Stimulated activated CD8-positive, alpha-beta memory T cell treated with anti-CD3 and anti-CD28 coated beads, Interleukin-12 subunit alpha, Interleukin-12 subunit beta, amount 100 ng/mL, for 24 hours (primary cell): ENCODE results near the gene PSMA4.
"Not testable (repeated sequence)": the region's sequence is repeated elsewhere in the genome, so short reads cannot be mapped to it uniquely, and the experiment has no call there.

Experiments used
- DNase-seq: peaks from one replicate; pipeline ENCODE4 v3.0.0-alpha.2; 2020; ENCODE audit errors: extremely low read depth

PSMA4 gene

DNA sequence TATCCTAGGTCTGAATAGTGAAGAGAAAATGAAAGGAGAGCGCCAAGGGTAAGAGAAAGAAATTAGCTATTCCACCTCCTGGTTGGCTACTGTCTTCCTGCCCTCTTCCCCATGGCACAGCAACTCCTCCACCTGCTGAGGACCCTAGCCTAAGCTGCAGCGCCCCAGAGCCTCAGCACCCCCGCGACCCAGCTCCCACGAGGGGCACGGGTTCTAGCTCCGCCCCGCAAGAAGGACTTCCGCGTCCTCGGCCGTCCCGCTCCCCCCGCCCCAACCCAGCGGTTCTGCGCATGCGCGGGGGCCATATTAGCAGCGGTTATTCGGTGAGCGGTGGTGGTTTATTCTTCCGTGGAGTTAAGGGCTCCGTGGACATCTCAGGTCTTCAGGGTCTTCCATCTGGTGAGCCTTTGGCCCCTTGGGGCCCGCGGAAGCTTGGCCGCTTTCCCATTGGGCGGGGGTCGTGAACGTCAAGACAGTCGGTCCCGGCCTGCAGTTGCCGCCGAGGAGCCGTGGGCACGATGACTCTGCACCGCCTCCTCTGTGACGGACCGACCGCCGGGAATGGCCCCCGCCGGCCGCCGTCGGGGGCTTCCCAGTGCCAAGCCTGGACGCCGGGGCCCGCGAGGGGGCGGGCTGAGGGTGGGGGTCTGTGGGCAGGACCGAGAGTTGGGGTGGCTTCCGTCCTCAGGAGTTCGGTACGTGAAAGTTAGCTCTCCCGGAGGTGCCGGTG lies at the start of gene PSMA4:
PSMA4 (plus strand) TSS at position 304 of the 730 bp plus-strand sequence. CDS start 1,484 bp downstream, outside the sequence.
- DNase-seq, result peak; percentile 88

DNA sequence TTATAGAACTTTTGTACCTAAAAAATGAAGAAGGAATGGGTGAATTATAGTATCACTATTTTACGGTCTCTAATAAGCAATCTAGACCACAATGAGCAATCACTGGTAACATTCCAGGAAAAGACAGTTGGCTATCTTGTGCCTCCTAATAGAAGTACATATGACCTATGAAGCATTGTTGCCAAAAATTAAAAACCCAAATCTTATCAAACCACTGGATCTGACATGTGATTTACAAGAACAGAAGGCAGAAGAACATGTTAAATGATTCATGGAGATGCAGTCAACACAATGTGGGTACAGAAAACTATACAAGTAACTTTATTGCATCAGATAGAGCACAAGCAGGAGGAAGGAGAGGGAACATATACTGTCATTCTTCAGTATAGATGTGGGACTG lies 47.4 kb upstream of the PSMA4 start:
- DNase-seq, result no peak

DNA sequence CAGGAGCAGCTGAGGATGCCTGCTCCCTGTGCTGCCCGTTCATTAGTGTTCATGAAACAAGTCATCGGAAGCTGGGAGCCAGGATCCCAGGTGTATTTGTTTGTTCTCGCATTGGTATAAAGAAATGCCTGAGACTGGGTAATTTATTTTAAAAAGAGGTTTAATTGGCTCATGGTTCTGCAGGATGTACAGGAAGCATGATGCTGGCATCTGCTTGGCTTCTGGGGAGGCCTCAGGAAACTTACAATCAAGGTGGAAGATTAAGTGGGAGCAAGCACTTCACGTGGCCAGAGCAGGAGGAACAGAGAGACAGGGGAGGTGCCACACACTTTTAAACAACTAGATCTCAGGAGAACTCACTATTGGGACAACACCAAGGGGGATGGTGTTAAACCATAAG lies 38.4 kb upstream of the PSMA4 start:
- DNase-seq, result no peak

DNA sequence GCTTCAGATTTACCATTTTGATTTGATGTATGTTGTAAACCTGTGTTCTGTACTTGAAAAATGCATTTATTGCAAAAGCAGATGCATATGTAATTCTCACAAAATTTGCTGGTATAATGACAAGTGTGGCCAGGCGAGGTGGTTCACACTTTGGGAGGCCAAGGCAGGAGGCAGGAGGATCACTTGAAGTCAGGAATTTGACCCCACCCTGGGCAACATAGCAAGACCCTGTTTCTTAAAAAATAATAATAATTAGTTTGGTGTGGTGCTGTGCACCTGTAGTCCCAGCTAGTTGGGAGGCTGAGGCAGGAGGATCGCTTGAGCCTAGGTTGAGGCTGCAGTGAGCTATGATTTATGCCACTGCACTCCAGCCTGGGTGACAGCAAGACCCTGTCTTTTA lies 37.6 kb upstream of the PSMA4 start:
- DNase-seq, result no peak

DNA sequence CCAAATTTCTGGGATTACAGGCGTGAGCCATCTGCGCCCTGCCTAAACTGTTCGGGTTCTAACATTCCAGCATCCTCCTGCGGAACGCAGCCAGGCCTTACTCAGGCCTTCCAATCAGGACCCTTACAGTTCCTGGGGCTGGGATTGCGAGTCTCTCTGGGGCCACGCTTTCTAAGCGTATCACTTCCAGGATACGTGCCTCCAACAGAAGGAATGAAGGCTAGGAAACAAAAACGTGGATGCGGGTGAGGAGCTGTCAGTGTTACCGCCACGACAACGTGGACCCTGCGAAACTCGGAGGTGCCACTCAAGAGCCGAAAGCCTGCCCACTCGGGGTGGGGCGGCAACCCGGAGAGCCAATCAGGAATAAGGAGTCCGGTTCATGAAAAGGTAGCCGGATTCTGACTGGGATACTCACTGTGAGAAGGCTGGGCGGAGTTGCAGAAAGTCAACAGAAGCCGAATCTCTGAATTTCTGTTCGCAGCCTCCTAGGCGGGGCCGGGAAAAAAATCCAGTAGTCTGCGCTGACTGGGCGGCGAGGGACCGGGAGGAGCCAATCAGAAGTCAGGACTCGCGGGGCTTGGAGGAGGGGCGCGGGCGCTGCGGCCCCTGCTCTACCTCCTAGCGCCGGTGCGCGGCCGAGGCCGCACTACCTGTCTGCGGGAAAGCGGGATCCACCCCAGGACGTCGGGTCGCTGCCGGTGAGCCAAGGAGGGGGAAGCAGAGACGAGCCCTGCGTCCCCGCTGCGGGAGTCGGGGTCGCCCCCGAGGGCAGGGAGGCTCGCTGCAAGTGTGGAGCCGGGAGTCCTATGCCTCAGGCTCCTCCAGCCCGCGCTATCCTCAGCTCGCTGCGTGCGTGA lies 33.0 kb upstream of the PSMA4 start, which contains the start of gene HYKK:
HYKK (plus strand) TSS at position 607 of the 860 bp plus-strand sequence. CDS start 5,512 bp downstream, outside the sequence.
- DNase-seq, result peak; percentile 55

DNA sequence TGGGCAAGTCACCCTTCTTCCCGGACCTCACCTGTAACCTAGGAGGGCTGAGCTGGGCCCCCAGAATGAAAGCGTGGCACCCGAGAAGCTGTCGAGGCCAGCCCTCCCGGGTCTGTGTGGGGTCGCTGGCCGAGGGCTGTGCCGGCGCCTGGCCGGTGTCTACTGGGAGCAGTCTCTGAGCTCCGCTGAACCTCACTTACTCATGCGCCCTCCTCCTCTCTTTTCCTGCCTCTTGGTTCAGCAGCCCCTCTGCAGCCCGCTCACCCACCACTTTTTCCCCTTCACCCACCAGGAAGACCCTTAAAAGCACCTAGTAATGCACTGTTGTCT lies 32.4 kb upstream of the PSMA4 start:
- DNase-seq, result no peak

DNA sequence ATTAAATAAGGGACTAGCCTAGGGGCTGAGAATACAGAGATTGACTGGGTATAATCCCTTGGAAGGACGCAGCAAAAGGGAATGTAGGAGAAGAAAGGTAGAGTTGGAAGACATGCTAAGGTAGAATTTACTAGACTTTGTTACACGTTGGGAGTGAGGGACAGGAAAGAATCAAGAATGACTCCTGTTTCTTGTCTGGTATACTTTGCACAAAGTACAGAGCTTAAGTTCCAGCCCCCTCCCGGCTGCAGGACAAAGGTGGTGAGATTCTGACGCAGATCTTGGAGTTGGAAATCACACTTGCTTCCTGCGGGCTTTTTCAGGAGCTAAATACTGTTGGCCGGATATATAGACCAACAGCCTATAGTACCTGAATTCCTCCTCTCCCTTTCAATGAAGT lies 32.0 kb upstream of the PSMA4 start:
- no peak for DNase-seq

DNA sequence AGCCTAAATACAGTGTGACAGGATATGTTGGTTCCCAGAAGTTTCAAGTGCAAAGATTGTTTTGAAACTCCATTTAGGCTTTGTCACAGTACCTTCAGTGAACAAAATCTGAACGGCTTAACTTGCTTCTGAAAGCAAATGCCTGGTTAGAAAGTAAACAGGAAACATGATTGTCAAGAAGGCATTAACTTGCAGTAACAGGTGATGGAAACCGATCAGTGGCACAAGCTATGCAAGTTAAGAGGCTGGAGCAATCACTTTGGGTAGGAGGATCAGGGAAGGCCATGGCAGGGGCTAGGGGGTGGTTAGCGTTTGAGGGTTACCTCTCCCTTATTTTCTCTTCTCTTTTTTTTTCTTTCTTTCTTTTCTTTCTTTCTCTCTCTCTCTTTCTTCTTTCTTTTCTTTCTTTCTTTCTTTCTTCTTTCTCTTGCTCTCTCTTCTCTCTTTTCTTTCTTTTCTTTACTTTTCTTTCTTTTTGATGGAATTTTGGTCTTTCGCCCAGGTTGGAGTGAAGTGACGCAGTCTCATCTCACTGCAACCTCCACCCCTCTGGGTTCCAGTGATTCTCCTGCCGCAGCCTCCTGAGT lies 30.4 kb upstream of the PSMA4 start:
- no peak for DNase-seq

DNA sequence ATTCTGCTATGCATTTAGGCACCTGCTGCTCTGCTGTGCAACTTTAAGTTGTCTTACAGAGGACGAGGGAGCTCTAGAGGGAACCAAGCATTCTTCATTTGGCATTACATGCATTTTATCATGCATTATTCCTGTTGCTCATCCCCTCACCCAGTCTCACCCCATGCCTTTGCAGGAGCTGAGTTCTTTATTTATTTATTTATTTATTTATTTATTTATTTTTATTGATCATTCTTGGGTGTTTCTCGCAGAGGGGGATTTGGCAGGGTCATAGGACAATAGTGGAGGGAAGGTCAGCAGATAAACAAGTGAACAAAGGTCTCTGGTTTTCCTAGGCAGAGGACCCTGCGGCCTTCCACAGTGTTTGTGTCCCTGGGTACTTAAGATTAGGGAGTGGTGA lies 20.2 kb upstream of the PSMA4 start:
- not testable (repeated sequence) for DNase-seq

DNA sequence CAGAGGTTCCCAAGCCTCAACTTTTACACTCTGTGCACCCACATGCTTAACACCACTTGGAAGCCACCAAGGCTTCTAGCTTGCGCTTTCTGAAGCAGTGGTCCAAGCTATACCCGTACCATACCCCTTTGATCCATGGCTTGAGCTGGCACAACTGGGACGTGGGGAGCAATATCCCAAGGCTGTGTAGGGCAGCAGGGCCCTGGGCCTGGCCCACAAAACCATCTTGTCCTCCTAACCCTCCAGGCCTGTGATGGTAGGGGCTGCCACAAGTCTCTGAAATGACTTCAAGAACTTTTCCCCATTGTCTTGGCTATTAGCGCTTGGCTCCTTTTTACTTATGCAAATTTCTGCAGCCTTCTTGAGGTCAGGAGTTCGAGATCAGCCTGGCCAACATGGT lies 16.0 kb upstream of the PSMA4 start:
- no peak for DNase-seq

DNA sequence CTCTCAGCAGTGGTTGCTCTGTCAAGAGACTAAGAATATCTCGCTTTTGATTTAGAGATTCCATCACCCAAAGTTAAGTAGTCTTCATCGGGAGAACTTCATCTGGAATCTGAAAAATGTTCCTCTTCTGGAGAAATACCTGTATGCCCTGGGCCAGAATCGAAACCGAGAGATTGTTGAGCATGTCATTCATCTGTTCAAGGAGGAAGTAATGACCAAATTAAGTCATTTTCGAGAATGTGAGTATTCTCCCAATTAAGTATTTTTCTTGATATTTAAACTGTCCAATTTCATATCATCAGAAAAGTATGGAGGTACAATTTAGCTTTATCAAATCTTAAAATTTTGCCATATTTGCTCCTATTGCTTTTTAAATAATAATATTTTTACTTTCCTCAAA lies 12.9 kb upstream of the PSMA4 start:
- no peak for DNase-seq

DNA sequence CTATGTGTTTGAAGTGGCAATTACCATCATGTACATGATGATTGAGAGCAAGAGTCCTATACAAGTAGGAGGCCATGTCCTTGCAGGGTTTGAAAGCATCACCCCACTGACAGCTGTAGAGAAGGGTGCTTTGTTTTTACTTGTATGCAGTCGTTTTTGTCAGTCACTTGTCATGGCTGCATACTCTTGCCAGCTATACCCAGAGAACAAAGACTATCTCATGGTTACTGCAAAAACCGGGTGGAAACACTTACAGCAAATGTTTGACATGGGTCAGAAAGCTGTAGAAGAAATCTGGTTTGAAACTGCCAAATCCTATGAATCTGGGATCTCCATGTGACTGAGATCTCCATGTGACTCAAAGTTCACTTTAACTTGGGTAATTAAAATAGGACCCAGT lies 6.9 kb upstream of the PSMA4 start:
- no peak for DNase-seq

DNA sequence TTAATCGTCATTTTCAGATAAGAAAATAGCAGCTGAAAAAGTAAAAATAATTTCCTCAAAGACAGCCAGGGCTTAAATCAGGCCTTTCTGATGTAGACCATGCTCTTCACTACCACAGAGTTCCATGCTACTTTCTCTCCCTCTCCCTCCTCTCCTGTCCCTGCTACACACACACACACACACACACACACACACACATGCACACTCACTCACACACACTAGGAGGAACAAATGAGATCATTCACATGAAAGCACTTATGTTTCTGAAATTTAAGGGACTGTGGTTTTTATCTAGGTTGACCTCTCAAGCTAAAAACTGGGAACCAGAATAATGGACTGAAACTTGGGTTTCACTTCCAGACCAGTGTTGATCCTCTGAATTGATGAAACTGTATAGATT lies 4.1 kb upstream of the PSMA4 start:
- no peak for DNase-seq

DNA sequence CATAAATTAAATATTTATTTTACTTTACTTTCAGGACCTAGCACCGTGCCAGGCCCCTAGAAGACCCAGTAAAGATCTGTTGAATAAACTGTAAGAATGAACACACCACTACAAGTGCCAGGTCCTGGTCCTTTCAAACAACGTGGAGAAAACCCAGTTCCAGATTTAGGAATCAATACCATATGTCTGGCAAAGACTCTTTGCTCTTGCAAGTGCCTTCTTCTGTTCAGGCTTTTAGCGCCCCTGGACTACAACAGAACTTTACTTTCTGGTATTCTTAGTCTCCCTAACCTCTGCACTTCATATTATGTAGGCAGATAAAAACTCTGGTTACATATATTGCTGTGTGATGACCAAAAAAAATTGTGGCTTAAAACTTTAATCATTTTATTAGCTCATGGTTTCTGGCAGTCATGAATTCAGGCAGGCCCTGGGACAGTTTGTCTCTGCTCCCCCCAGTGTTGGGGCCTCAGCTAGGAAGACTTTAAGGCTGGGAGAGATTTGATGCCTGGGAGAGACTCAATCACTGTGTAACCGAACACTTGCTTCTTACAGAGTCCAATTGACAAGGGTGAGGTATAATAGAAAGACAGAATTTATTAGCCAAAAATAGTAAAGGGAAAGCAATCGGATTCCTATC lies 2.9 kb upstream of the PSMA4 start:
- no peak for DNase-seq

DNA sequence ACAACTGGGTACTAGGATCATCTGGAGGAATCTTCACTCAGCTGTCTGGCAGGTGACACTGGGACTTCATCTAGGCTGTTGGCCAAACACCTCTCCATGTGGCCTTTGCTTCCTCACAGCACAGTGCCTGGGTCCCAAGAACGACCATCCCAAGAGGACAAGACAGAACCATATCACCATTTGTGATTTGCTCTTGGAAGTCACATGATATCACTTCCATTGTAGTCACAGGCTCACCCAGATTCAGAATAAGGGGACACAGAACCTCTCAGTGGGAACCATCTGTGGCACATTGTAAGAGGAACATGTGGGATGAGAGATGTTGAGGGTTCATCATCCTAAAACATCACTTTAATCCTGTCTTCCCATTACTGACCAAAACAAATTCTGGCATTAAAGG lies 1.9 kb upstream of the PSMA4 start:
- no peak for DNase-seq

DNA sequence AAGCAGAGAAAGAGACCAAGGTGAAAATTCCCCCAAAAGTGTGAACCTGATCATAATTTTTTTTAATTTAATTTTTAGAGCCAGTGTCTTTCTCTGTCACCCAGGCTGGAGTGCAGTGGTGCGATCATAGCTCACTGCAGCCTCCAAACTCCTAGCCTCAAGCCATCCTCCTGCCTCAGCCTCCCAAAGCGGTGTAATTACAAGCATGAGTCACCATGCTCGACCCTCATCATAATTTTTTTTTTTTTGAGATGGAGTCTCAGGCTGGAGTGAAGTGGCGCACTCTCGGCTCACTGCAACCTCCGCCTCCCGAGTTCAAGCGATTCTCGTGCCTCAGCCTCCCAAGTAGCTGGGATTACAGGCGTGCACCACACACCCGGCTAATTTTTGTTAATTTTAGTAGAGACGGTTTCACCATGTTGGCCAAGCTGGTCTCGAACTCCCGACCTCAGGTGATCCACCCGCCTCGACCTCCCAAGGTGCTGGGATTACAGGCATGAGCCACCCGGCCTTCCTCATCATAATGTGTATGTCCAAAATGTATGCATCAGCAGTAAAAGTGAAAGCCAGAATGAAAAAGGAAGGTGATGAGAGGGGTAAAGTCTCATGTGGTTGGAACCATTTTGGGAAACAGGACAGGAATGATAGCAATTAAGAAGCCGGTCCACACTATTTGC lies 642 bp upstream of the PSMA4 start:
- not testable (repeated sequence) for DNase-seq

DNA sequence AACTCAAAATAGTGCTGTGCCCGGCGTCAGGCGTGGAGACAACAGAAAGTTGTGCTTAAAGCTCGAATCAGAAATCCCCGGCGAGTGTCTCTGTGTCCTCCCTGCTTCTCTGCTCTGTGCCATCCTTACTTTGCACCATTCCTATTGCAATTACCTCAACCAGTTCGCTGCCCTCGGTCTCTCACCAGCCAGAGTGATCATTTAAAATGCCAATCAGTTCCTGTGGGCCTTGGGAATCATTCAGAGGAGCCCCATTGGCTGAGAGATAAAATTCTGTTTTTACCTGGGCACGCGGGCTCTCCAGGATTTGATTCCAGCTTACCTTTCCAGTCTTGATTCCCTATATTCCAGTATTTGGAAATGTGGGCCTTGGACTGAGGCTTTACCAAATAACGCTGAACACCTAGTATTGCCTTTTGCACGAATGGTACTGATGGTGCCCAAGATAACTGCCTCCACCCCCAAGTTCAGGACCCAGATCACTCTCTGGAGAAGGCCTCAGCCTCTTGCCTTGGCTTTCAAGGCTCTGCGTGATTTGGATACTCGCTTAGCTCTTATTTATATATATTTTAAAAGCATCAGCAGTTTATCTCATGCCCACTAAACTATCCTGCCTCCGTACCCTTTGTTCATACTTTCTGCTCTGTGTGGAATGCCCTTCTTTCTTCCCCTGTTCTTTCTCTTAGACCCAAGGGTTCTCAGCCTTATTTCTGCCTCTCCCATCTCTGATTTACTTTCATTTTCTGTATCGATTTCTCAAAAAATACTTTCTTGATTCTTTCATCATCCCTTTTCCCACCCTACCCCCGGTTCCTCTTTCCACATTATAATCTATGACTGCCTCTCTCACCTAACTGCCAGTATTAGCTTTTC lies 863 bp downstream of the PSMA4 start:
- no peak for DNase-seq

DNA sequence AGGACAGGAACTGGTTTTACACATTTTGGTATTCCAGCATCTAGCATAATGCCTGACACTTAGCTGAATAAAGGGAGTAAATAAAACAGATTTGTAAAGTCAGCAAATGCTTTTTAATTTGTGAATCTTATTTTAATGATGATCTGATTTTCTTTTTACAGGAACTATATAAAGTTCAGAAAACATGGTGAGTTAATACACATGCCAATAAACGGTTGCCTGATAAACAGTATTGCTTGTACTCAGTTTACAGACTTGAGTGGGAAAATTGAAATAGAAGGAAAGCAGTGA lies 1.4 kb downstream of the PSMA4 start:
- DNase-seq, result no peak

DNA sequence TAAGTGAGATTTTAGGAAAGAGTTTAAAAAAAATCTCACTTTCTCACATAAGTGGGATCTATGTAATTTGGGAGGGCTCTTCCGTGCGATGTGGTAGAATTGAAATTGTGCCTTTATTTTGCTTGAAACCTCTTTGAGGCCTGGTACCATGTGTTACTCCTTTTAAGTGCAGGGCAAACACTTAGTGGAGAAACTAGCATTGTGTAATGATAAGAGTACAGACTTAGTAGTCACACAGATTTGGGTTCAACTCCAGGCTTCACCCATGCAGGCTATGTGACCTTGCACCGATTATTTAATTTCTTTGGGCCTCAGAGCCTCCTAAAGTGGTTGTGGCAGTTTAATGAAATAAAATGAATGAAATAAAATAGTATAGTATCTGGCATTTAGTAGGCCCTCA lies 2.4 kb downstream of the PSMA4 start:
- no peak for DNase-seq

DNA sequence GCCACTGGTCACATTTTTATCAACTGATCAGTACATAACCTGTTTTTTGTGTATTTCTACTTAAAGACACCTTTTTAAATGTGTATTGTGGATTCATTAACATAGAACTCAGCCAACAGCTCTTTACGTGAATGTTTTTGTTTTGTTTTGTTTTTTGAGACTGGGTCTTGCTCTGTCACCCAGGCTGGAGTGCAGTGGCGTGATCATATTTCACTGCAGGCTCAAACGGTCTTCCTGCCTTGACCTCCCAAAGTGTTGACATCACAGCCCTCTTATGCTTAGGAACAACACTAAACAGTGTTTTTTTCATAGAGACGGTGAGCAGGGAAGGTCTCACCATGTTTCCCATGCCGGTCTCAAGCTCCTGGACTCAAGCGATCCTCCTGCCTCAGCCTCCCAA lies 9.9 kb downstream of the PSMA4 start:
- no peak for DNase-seq

DNA sequence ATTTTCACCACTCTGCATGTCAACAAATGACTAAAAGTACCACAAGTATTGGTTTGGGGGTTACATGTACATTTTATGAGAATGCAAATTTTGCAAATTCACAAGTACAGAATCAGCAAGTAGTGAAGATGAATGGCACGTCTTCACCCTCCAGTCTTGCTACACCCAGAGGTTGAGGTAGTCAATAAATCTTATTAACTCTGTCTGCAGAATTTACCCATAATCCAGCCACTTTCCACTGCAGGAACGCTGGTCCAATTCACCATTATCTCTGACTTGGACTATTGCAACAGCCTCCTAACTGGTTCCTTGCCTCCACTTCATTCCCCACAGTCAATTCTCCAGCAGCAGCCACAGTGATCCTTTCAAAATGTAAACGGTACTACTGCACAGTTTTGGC lies 10.6 kb downstream of the PSMA4 start:
- DNase-seq, result no peak
